Measurements from ENCODE around the gene PPP6R1. TPM values are rescaled to one million over a fixed set of nuclear protein-coding genes. Genes with fewer than 3 reads are reported as not detected.

Gene PPP6R1
- total RNA-seq, 1 donor from 2014 or later: 30.4 TPM

- no peak overlapping the region for H3K4me3 ChIP-seq
- peaks cover 0 to 88% of the 10 kb centered on the region in 2 donors for H3K36me3 ChIP-seq
- no peak overlapping the region for H3K27ac ChIP-seq
- no peaks in the 10 kb centered on the region for H3K27me3 ChIP-seq
- no peak for TF ChIP-seq POLR2AphosphoS5 (IDR thresholded peaks at IDR 0.05; ENCODE audit: insufficient read depth in 1 of 2, low read depth in 1 of 2)
- no peak for TF ChIP-seq POLR2A (IDR thresholded peaks at IDR 0.05)
- TF ChIP-seq, protein P1, sequence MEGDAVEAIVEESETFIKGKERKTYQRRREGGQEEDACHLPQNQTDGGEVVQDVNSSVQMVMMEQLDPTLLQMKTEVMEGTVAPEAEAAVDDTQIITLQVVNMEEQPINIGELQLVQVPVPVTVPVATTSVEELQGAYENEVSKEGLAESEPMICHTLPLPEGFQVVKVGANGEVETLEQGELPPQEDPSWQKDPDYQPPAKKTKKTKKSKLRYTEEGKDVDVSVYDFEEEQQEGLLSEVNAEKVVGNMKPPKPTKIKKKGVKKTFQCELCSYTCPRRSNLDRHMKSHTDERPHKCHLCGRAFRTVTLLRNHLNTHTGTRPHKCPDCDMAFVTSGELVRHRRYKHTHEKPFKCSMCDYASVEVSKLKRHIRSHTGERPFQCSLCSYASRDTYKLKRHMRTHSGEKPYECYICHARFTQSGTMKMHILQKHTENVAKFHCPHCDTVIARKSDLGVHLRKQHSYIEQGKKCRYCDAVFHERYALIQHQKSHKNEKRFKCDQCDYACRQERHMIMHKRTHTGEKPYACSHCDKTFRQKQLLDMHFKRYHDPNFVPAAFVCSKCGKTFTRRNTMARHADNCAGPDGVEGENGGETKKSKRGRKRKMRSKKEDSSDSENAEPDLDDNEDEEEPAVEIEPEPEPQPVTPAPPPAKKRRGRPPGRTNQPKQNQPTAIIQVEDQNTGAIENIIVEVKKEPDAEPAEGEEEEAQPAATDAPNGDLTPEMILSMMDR (IDR thresholded peaks at IDR 0.05): no peak
- intact Hi-C loops (cut with DNase I): no loop called here
- no peaks in the 10 kb centered on the region for H3K4me1 ChIP-seq
- no peak for DNase-seq (ENCODE audit: extremely low spot score in 2 of 2)
- H3K9me3 ChIP-seq: no peaks in the 10 kb centered on the region
Observed at GRCh38 chr19:55242517-55242916, 16.3 kb downstream of the PPP6R1 start.

- intact Hi-C loops (cut with DNase I): no loop called here
- no peak overlapping the region for H3K27ac ChIP-seq
- H3K27me3 ChIP-seq: no peaks in the 10 kb centered on the region
- TF ChIP-seq POLR2A (IDR thresholded peaks at IDR 0.05): no peak
- TF ChIP-seq POLR2AphosphoS5 (IDR thresholded peaks at IDR 0.05; ENCODE audit: insufficient read depth in 1 of 2, low read depth in 1 of 2): no peak
- peaks cover 0 to 92% of the 10 kb centered on the region in 2 donors for H3K36me3 ChIP-seq
- H3K4me3 ChIP-seq: no peak overlapping the region
- H3K9me3 ChIP-seq: no peaks in the 10 kb centered on the region
- no peaks in the 10 kb centered on the region for H3K4me1 ChIP-seq
- no peak for DNase-seq (ENCODE audit: extremely low spot score in 2 of 2)
Observed at GRCh38 chr19:55241935-55242464, 16.8 kb downstream of the PPP6R1 start.

- intact Hi-C loops (cut with DNase I): no loop called here
- Histone ChIP-seq H3K27ac (no peak overlapping the region), H3K27me3 (no peaks in the 10 kb centered on the region), H3K4me3 (no peak overlapping the region), H3K9me3 (no peaks in the 10 kb centered on the region), H3K4me1 (no peaks in the 10 kb centered on the region), H3K36me3 (peaks cover 0 to 92% of the 10 kb centered on the region in 2 donors)
- TF ChIP-seq, protein P1 (IDR thresholded peaks at IDR 0.05): no peak
- no peak for TF ChIP-seq POLR2A (IDR thresholded peaks at IDR 0.05)
- TF ChIP-seq POLR2AphosphoS5 (IDR thresholded peaks at IDR 0.05; ENCODE audit: insufficient read depth in 1 of 2, low read depth in 1 of 2): no peak
- no peak for DNase-seq (ENCODE audit: extremely low spot score in 2 of 2)
Observed at GRCh38 chr19:55241143-55241934, 17.5 kb downstream of the PPP6R1 start.

- TF ChIP-seq, protein P1 (IDR thresholded peaks at IDR 0.05): no peak
- Histone ChIP-seq H3K27me3 (no peaks in the 10 kb centered on the region), H3K9me3 (no peaks in the 10 kb centered on the region), H3K36me3 (peaks cover 0 to 92% of the 10 kb centered on the region in 2 donors), H3K27ac (no peak overlapping the region), H3K4me1 (no peaks in the 10 kb centered on the region), H3K4me3 (no peak overlapping the region)
- intact Hi-C loops (cut with DNase I): no loop called here
- no peak for DNase-seq (ENCODE audit: extremely low spot score in 2 of 2)
Observed at GRCh38 chr19:55240713-55241020, 18.1 kb downstream of the PPP6R1 start.

- peaks cover 0 to 86% of the 10 kb centered on the region in 2 donors for H3K36me3 ChIP-seq
- no peak for DNase-seq (ENCODE audit: extremely low spot score in 2 of 2)
Observed at GRCh38 chr19:55239004-55239403, 19.8 kb downstream of the PPP6R1 start.

More at GRCh38 chr19:55239004-55239403, 19.8 kb downstream of the PPP6R1 start:
- no peaks in the 10 kb centered on the region for H3K9me3 ChIP-seq
- no peak overlapping the region for H3K27ac ChIP-seq
- no peaks in the 10 kb centered on the region for H3K27me3 ChIP-seq
- H3K4me3 ChIP-seq: no peak overlapping the region
- no peaks in the 10 kb centered on the region for H3K4me1 ChIP-seq
- intact Hi-C loops (cut with DNase I): no loop called here
- TF ChIP-seq, protein P1 (IDR thresholded peaks at IDR 0.05): no peak
- no peak for TF ChIP-seq POLR2AphosphoS5 (IDR thresholded peaks at IDR 0.05; ENCODE audit: insufficient read depth in 1 of 2, low read depth in 1 of 2)
- no peak for TF ChIP-seq POLR2A (IDR thresholded peaks at IDR 0.05)

Data from vagina (tissue), 2 donors.